HG03439 (cell line): ENCODE results near the gene RRP8.

ENCODE experiments used
- ATAC-seq: cut with Tn5 transposase; IDR thresholded peaks from one replicate; pipeline ENCODE4 v1.9.1; 2021; ENCODE audit warnings: mild to moderate bottlenecking, moderate library complexity; ENCODE audit not compliant: unreplicated experiment

RRP8 gene

GRCh38 chr11:6603287-6604080, at the start of gene RRP8, which contains the start of gene ILK:
TSS of gene RRP8 (minus strand) at chr11:6603616. CDS start at chr11:6603502, 114 bp downstream.
TSS of gene ILK (plus strand) at chr11:6603774. CDS start at chr11:6604272, 498 bp downstream.
- peak; percentile 70 for ATAC-seq

GRCh38 chr11:6653097-6653496, 49.7 kb upstream of the RRP8 start:
- no peak for ATAC-seq

GRCh38 chr11:6652182-6652581, 48.8 kb upstream of the RRP8 start:
- no peak for ATAC-seq

GRCh38 chr11:6650980-6651379, 47.6 kb upstream of the RRP8 start:
- ATAC-seq, result no peak

- ATAC-seq, result no peak
Observed at GRCh38 chr11:6650104-6650503, 46.7 kb upstream of the RRP8 start.

GRCh38 chr11:6648501-6648900, 45.1 kb upstream of the RRP8 start:
- no peak for ATAC-seq

GRCh38 chr11:6647836-6648235, 44.4 kb upstream of the RRP8 start:
- no peak for ATAC-seq

GRCh38 chr11:6646918-6647679, 43.7 kb upstream of the RRP8 start:
- peak; percentile 79 for ATAC-seq

GRCh38 chr11:6646576-6646917, 43.1 kb upstream of the RRP8 start:
- ATAC-seq, result no peak

GRCh38 chr11:6646071-6646470, 42.7 kb upstream of the RRP8 start:
- no peak for ATAC-seq

GRCh38 chr11:6642957-6643356, 39.5 kb upstream of the RRP8 start:
- ATAC-seq, result no peak

GRCh38 chr11:6640985-6641701, 37.7 kb upstream of the RRP8 start:
- ATAC-seq, result no peak

GRCh38 chr11:6640036-6640984, 36.9 kb upstream of the RRP8 start:
- no peak for ATAC-seq

GRCh38 chr11:6638429-6638828, 35.0 kb upstream of the RRP8 start:
- ATAC-seq, result no peak

GRCh38 chr11:6637871-6638270, 34.5 kb upstream of the RRP8 start:
- ATAC-seq, result no peak

GRCh38 chr11:6636480-6636879, 33.1 kb upstream of the RRP8 start:
- ATAC-seq, result no peak

- ATAC-seq, result no peak
Observed at GRCh38 chr11:6635082-6635932, 31.9 kb upstream of the RRP8 start.

- no peak for ATAC-seq
Observed at GRCh38 chr11:6634534-6634933, 31.1 kb upstream of the RRP8 start.
